Liver (tissue), 9 donors: ENCODE measurements around the gene COBL. TPM values are rescaled to one million over a fixed set of nuclear protein-coding genes. Genes with fewer than 3 reads are reported as not detected.

Source experiments
- DNase-seq: peaks from one replicate; pipeline ENCODE4 v3.0.0-alpha.2; 2017; ENCODE audit warnings: low spot score
- H3K27ac ChIP-seq, 2 donors: one replicate each; pipeline ENCODE4 v1.7.0; 2013; ENCODE audit warnings: inconsistent platforms in 2 of 2, low read length in 2 of 2, control low read depth in 1 of 2, low read depth in 1 of 2, mild to moderate bottlenecking in 1 of 2
- H3K27me3 ChIP-seq, 4 donors: one replicate each; pipeline versions ENCODE4 v1.6.1 to v1.7.0; 2013; ENCODE audit warnings: low read length in 3 of 4, inconsistent platforms in 1 of 4, mild to moderate bottlenecking in 1 of 4, moderate library complexity in 1 of 4; ENCODE audit not compliant: control insufficient read depth in 4 of 4, insufficient read depth in 4 of 4
- H3K36me3 ChIP-seq, 4 donors: one replicate each; pipeline versions ENCODE4 v1.6.1 to v1.7.0; 2013; ENCODE audit warnings: low read length in 3 of 4, mild to moderate bottlenecking in 3 of 4, low read depth in 1 of 4, moderate library complexity in 1 of 4; ENCODE audit not compliant: control insufficient read depth in 4 of 4, insufficient read depth in 3 of 4
- H3K4me1 ChIP-seq, 4 donors: one replicate each; pipeline versions ENCODE4 v1.6.1 to v1.7.0; 2013; ENCODE audit warnings: low read length in 3 of 4, mild to moderate bottlenecking in 3 of 4, moderate library complexity in 1 of 4; ENCODE audit not compliant: control insufficient read depth in 4 of 4, insufficient read depth in 4 of 4
- H3K4me3 ChIP-seq, 3 donors: one replicate each; pipeline versions ENCODE4 v1.6.1 to v1.7.0; 2013; ENCODE audit warnings: low read length in 3 of 3, control low read depth in 1 of 3, low read depth in 1 of 3, mild to moderate bottlenecking in 1 of 3
- H3K9ac ChIP-seq, 2 donors: one replicate each; pipeline ENCODE4 v1.7.0; 2013; ENCODE audit warnings: low read length in 2 of 2, mild to moderate bottlenecking in 2 of 2, moderate library complexity in 2 of 2, control low read depth in 1 of 2, low read depth in 1 of 2
- H3K9me3 ChIP-seq, 4 donors: one replicate each; pipeline versions ENCODE4 v1.6.1 to v1.7.0; 2013; ENCODE audit warnings: low read length in 3 of 4; ENCODE audit not compliant: control insufficient read depth in 4 of 4
- EGR1 ChIP-seq, 2 donors: IDR thresholded peaks; 2 replicates each; pipeline ENCODE4 v1.6.1; 2016 to 2018; ENCODE audit warnings: antibody characterized with exemption in 2 of 2, low read depth in 2 of 2
- FOXA1 ChIP-seq: IDR thresholded peaks from 2 replicates; pipeline ENCODE4 v1.6.1; 2016; ENCODE audit warnings: antibody characterized with exemption
- GABPA ChIP-seq, 2 donors: IDR thresholded peaks in 1 of 2; conservative IDR thresholded peaks in 1 of 2; 2 replicates each; pipeline ENCODE4 v1.6.1; 2016; ENCODE audit warnings: antibody characterized with exemption in 2 of 2, mild to moderate bottlenecking in 1 of 2, moderate library complexity in 1 of 2
- HNF4G ChIP-seq: IDR thresholded peaks from 2 replicates; pipeline ENCODE4 v1.6.1; 2016; ENCODE audit warnings: antibody characterized with exemption
- NR2F2 ChIP-seq: IDR thresholded peaks from 2 replicates; pipeline ENCODE4 v1.6.1; 2016; ENCODE audit warnings: antibody characterized with exemption
- RAD21 ChIP-seq, 2 donors: IDR thresholded peaks; 2 replicates each; pipeline ENCODE4 v1.6.1; 2016; ENCODE audit warnings: antibody characterized with exemption in 2 of 2, mild to moderate bottlenecking in 2 of 2
- TAF1 ChIP-seq: conservative IDR thresholded peaks from 2 replicates; pipeline ENCODE4 v1.6.1; 2016; ENCODE audit warnings: antibody characterized with exemption, mild to moderate bottlenecking
- YY1 ChIP-seq: IDR thresholded peaks from 2 replicates; pipeline ENCODE4 v1.6.1; 2016; ENCODE audit warnings: antibody characterized with exemption, mild to moderate bottlenecking
- WGBS: extraction: QIAGEN DNeasy Blood & Tissue Kit; methylation state at CpG from one replicate; pipeline ENCODE4 v1.1.7; 2013; 5-methylcytosine and 5-hydroxymethylcytosine counted together
- polyA plus RNA-seq, 2 donors: library from polyadenylated mRNA; stranded (reverse) in 1 of 2; unstranded in 1 of 2; fragments of 200-250 nt in 1 of 2; fragments of >200 nt in 1 of 2; fragmentation: Nextera tagmentation in 1 of 2; extraction: Ambion mirVana in 1 of 2; gene quantifications; one replicate each; pipeline versions ENCODE4 v1.2.1 to v1.2.3, GENCODE V29; 2013 to 2015
- total RNA-seq, 2 donors: library from RNA; depleted of rRNA; stranded (reverse); fragments of >200 nt; gene quantifications; one replicate each; pipeline ENCODE4 v1.2.3, GENCODE V29; 2014
- TF ChIP-seq, protein P1 (sequence below): IDR thresholded peaks from 2 replicates; pipeline ENCODE4 v1.6.1; 2016; ENCODE audit warnings: antibody characterized with exemption
- TF ChIP-seq, protein P2 (sequence below): fragments of 150-350 bp; IDR thresholded peaks from 2 replicates; pipeline ENCODE4 v1.5.1; 2017; ENCODE audit warnings: improper control_type of control experiment, low read depth, low read length; ENCODE audit not compliant: missing input control
- TF ChIP-seq, protein P3 (sequence below): IDR thresholded peaks from 2 replicates; pipeline ENCODE4 v1.6.1; 2016; ENCODE audit warnings: antibody characterized with exemption, mild to moderate bottlenecking
- TF ChIP-seq, protein P4 (sequence below): IDR thresholded peaks from 2 replicates; pipeline ENCODE4 v1.6.1; 2016; ENCODE audit warnings: antibody characterized with exemption
- donor health status: healthy.
- donor health status: healthy.
- donor health status: healthy.
- donor health status: healthy.
- donor health status: healthy.

The COBL gene
- total and polyA plus RNA-seq, 4 donors: 5.8 to 18.7 (median 10.7) TPM

DNA sequence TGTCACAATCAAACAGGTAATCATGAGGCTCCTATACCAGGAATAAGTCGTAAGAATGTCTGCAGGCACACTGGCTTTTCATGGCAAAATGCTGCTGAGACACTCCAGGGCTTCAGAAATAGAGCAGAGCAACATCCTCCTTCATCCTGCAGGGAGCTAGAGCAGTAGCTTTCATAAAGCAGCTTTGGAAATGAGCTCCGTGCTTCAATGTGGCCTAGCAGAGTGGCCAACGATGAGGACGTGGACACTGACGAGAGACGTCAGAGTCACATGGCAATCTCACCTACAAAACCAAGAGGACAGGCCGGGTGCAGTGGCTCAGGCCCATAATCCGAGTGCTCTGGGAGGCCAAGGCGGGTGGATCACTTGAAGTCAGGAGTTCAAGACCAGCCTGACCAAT lies 9.8 kb downstream of the COBL start:
- Histone ChIP-seq H3K9ac (no peak overlapping the region), H3K4me3 (no peak overlapping the region), H3K4me1 (peaks cover 0 to 14% (median 4%) of the 10 kb centered on the region in 4 donors), H3K27me3 (no peaks in the 10 kb centered on the region), H3K36me3 (no peaks in the 10 kb centered on the region), H3K27ac (no peak overlapping the region), H3K9me3 (no peaks in the 10 kb centered on the region)
- no peak for DNase-seq
- no peak for TF ChIP-seq FOXA1
- TF ChIP-seq YY1: no peak
- TF ChIP-seq, protein P1, sequence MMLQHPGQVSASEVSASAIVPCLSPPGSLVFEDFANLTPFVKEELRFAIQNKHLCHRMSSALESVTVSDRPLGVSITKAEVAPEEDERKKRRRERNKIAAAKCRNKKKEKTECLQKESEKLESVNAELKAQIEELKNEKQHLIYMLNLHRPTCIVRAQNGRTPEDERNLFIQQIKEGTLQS: no peak
- whole genome bisulfite sequencing: 95% methylated on average over 9 of the region's 9 CpGs

DNA sequence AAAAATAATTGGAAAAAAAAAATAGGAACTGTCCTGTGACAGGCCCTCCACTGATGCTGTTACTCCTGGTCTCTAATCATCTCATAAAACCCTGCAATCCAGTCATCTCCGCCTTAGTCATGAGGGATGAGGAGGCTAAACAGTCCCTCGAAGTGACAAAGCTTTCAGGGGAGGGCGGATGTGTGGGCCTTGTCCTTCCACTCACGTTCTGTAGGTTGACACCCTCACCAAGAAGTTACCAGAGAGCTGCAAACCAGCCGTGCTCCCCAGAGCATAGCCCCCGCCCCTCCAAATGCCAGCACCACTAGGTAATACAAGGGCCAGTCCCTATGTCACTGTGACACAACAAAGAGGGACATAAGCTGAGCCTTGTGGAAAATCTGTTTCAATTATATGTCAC lies 11.9 kb downstream of the COBL start:
- Histone ChIP-seq H3K4me1 (peaks cover 0 to 14% (median 4%) of the 10 kb centered on the region in 4 donors), H3K27ac (no peak overlapping the region), H3K4me3 (no peak overlapping the region), H3K36me3 (no peaks in the 10 kb centered on the region), H3K9me3 (no peaks in the 10 kb centered on the region), H3K9ac (no peak overlapping the region), H3K27me3 (no peaks in the 10 kb centered on the region)
- 90% methylated on average over 6 of the region's 6 CpGs for WGBS
- TF ChIP-seq, protein P2, sequence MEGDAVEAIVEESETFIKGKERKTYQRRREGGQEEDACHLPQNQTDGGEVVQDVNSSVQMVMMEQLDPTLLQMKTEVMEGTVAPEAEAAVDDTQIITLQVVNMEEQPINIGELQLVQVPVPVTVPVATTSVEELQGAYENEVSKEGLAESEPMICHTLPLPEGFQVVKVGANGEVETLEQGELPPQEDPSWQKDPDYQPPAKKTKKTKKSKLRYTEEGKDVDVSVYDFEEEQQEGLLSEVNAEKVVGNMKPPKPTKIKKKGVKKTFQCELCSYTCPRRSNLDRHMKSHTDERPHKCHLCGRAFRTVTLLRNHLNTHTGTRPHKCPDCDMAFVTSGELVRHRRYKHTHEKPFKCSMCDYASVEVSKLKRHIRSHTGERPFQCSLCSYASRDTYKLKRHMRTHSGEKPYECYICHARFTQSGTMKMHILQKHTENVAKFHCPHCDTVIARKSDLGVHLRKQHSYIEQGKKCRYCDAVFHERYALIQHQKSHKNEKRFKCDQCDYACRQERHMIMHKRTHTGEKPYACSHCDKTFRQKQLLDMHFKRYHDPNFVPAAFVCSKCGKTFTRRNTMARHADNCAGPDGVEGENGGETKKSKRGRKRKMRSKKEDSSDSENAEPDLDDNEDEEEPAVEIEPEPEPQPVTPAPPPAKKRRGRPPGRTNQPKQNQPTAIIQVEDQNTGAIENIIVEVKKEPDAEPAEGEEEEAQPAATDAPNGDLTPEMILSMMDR: no peak
- no peak for DNase-seq

DNA sequence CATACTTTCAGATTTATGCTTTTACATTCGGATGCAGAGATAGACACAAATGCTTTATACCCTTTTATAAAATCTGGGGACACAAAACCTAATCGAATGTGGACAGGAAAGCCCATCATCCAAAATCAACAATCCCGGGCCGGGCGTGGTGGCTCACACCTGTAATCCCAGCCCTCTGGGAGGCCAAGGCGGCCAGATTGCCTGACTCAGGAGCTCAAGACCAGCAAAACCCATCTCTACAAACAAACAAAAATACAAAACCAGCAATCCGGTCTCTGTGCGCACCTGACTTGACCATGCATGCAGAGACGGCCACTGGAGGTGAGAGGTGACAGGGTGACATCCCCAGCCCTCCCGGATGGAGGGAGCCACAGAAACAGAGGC lies 13.5 kb downstream of the COBL start:
- Histone ChIP-seq H3K27me3 (no peaks in the 10 kb centered on the region), H3K36me3 (no peaks in the 10 kb centered on the region), H3K9me3 (no peaks in the 10 kb centered on the region), H3K9ac (no peak overlapping the region), H3K4me1 (peaks cover 0 to 4% (median 0%) of the 10 kb centered on the region in 4 donors), H3K4me3 (no peak overlapping the region), H3K27ac (no peak overlapping the region)
- no peak for DNase-seq
- TF ChIP-seq YY1 (no peak), GABPA (IDR thresholded peaks at IDR 0.05 in 1 of 2, conservative IDR thresholded peaks at IDR 0.05 in 1 of 2) (no peak)
- 85% methylated on average over 10 of the region's 10 CpGs for WGBS

DNA sequence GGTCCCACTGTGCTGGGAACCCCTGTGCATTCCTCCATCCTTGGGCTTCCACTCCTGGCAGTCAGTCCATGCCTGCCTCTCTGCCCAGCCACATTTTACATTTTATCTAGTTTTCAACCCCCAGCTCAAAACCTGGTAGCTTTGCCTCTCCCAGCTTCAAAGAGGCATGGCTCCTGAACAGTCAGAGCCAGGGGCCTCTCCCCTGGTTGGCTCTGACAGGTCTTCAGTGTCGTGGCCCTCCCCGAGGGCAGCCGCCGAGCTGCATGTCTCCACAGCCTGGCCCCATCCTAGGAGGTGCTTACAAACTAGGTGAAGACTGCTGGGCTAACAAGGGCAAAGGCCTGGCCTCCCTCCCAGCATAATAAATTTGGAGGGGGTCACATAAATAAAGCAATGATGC lies 14.8 kb downstream of the COBL start:
- Histone ChIP-seq H3K9me3 (no peaks in the 10 kb centered on the region), H3K4me1 (no peaks in the 10 kb centered on the region), H3K27ac (no peak overlapping the region), H3K4me3 (no peak overlapping the region), H3K36me3 (no peaks in the 10 kb centered on the region), H3K9ac (no peak overlapping the region), H3K27me3 (no peaks in the 10 kb centered on the region)
- 95% methylated on average over 4 of the region's 4 CpGs for WGBS
- DNase-seq: no peak
- TF ChIP-seq, protein P3, sequence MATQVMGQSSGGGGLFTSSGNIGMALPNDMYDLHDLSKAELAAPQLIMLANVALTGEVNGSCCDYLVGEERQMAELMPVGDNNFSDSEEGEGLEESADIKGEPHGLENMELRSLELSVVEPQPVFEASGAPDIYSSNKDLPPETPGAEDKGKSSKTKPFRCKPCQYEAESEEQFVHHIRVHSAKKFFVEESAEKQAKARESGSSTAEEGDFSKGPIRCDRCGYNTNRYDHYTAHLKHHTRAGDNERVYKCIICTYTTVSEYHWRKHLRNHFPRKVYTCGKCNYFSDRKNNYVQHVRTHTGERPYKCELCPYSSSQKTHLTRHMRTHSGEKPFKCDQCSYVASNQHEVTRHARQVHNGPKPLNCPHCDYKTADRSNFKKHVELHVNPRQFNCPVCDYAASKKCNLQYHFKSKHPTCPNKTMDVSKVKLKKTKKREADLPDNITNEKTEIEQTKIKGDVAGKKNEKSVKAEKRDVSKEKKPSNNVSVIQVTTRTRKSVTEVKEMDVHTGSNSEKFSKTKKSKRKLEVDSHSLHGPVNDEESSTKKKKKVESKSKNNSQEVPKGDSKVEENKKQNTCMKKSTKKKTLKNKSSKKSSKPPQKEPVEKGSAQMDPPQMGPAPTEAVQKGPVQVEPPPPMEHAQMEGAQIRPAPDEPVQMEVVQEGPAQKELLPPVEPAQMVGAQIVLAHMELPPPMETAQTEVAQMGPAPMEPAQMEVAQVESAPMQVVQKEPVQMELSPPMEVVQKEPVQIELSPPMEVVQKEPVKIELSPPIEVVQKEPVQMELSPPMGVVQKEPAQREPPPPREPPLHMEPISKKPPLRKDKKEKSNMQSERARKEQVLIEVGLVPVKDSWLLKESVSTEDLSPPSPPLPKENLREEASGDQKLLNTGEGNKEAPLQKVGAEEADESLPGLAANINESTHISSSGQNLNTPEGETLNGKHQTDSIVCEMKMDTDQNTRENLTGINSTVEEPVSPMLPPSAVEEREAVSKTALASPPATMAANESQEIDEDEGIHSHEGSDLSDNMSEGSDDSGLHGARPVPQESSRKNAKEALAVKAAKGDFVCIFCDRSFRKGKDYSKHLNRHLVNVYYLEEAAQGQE: no peak
- no peak for TF ChIP-seq EGR1 (IDR thresholded peaks at IDR 0.05; ENCODE audit: low read depth in 2 of 2)
- no peak for TF ChIP-seq GABPA (IDR thresholded peaks at IDR 0.05 in 1 of 2, conservative IDR thresholded peaks at IDR 0.05 in 1 of 2)
- TF ChIP-seq YY1: no peak
- TF ChIP-seq, protein P4, sequence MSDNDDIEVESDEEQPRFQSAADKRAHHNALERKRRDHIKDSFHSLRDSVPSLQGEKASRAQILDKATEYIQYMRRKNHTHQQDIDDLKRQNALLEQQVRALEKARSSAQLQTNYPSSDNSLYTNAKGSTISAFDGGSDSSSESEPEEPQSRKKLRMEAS: no peak
- TF ChIP-seq RAD21 (IDR thresholded peaks at IDR 0.05): no peak
- TF ChIP-seq TAF1: no peak
- no peak for TF ChIP-seq NR2F2
- TF ChIP-seq HNF4G: no peak
